GM19351 (cell line): Measurements from ENCODE around the gene OLFML2A.

Experiments used
- ATAC-seq: cut with Tn5 transposase; IDR thresholded peaks from one replicate; pipeline ENCODE4 v1.9.1; 2021; ENCODE audit warnings: mild to moderate bottlenecking, moderate library complexity; ENCODE audit not compliant: unreplicated experiment

Gene OLFML2A

DNA sequence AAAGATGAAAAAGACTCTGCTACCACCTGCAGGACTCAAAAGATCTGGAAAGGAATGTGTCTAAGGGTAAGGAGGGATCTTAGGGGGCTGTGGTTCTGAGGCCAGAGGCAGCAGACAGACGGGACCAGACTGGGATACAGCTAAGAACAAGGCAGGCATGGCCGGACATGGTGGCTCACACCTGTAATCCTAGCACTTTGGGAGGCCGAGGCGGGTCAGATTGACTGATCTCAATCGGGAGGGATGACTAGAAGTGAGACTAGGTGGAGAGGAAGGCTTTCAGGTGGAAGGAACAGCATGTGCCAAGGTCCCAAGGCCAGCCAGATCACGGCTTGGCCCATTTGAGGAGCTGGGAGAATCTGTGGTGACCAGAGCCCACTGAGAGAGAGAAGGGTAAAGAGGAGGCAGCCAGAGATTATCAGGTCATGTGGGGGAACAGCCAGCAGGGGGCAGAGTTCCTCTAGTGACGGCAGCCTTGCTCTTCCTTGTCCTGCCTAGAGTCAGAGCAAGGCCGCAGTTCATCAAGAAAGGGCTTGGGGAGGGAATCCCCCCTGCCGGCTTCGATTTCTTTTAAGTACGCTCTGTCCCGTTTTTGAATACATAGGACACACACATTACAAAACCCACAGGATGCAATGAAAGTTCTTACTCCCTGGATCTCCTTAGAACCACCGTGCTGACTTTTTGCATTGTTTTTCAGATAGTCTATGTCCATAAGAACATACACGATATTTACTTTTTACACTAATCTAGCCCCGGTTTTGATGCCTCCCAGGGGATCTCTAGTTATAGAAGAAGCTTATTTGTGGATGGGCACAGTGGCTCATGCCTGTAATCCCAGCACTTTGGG lies 2.6 kb upstream of the OLFML2A start:
- peak; percentile 37 for ATAC-seq

- no peak for ATAC-seq
These were observed 347 bp upstream of the OLFML2A start for GRCh38 chr9:124776618-124776953.

DNA sequence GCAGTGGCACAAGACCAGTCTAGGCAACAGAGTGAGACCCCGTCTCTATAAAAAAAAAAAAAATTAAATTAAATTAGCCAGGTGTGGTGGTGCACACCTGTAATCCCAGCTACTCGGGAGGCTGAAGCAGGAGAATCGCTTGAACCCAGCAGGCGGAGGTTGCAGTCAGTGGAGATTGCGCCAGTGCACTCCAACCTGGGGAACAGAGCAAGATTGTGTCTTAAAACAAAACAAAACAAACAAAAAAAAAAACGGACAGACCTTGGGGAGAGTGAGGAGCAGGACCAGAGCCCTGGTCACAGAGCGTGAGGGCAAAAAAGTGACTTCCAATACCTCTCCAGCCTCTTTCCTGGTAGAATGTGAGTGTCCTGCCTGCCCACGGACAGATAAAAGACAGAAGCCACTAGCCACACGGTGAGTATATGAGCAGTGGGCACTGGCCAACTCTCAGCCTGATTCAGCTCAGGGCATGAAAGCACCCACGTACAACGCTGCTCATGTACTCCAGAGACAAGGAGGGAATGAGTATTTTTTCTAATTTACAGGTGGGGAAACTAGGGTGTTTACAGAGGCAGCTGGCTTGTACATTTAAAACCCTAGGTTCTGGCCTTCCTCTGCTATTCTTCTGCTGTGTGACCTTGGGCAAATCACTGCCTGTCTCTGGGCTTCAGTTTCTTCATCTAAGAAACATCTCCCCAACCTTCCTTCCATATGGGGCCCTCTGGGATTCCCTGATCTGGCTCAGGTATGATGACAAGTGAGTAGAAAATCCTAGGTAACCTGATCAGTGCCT lies 1.8 kb downstream of the OLFML2A start:
- no peak for ATAC-seq

- no peak for ATAC-seq
These were observed 2.6 kb downstream of the OLFML2A start for GRCh38 chr9:124779368-124780059.

- no peak for ATAC-seq
These were observed 3.3 kb downstream of the OLFML2A start for GRCh38 chr9:124780060-124780756.

DNA sequence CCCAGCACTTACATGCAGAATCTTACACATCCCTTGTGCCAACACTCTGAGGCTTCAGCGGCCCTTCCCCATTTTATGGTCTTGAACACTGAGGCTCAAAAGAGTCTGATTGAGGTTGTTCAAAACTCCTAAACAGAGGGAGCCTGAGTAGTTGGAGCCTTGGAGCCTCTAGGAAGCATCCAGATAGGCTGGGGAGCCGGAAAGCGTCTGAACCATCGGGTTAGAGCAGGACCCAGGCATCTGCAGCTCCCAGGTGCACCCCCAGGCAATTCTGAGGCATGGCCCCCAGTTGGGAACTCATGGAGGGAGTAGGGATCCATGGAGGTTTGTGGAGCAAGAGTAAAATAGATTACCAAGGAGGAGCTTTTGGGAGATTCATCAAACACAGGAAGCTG lies 3.8 kb downstream of the OLFML2A start:
- ATAC-seq, result no peak

GRCh38 chr9:124781967-124782660 lies 5.2 kb downstream of the OLFML2A start:
- no peak for ATAC-seq

- ATAC-seq, result no peak
These were observed 6.0 kb downstream of the OLFML2A start for GRCh38 chr9:124782661-124783574.

DNA sequence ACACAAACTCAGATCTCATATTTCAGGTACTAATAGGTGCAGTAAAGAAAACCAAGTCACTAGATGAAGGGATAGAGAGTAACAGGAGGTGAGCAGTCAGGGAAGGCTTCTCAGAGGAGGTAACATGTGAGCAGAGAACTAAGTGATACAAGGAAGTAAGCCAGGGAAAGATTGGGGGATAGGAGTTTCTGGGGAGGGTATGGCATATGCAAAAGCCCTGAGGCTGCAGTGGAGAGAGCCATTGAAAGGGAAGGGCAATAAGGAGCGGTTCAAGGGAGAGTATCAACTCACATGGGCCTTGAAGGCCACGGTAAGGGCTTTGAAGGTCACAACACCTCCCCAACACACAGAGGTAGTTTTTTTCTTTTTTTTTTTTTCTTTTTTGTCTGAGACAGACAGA lies 6.9 kb downstream of the OLFML2A start:
- no peak for ATAC-seq

DNA sequence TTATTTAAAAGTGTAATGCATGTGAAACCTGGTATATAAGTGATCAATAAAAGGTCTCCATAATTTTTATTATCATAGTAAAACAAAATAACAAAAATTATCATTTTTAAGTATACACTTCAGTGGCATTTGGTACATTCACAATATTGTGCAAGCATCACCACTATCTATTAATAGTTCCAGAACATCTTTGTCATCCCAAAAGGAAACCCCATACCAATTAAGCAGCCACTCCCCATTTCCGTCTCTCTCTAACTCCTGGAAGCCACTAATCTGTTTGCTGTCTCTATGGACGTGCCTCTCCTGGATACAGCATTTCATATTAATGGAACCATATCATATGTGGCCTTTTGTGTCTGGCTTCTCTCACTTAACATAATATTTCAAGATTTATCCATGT lies 7.6 kb downstream of the OLFML2A start:
- ATAC-seq, result no peak

DNA sequence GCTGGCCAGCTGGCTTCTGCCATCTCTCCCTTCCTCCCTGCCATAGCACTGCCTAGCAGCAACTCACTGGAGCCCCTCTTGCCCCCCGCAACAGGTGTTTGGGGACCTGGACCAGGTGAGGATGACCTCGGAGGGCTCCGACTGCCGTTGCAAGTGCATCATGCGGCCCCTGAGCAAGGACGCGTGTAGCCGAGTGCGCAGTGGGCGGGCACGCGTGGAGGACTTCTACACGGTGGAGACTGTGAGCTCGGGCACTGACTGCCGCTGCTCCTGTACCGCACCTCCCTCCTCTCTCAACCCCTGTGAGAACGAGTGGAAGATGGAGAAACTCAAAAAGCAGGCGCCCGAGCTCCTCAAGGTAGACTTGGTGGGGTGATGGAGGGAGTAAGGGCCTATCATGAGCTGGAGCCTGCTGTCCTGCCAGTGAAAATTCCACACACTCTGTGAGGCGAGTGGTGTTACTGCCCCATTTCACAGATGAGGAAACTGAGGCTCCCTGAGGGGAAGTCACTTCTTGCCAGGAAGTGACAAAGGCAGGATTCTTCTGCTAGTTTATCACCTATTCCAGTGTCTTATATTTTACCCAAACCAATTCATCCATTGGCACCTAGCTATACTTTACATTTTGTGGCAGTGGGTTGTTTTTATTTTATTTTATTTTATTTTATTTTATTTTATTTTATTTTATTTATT lies 10.1 kb downstream of the OLFML2A start:
- ATAC-seq, result no peak

GRCh38 chr9:124788542-124789217 lies 11.7 kb downstream of the OLFML2A start:
- ATAC-seq, result no peak

DNA sequence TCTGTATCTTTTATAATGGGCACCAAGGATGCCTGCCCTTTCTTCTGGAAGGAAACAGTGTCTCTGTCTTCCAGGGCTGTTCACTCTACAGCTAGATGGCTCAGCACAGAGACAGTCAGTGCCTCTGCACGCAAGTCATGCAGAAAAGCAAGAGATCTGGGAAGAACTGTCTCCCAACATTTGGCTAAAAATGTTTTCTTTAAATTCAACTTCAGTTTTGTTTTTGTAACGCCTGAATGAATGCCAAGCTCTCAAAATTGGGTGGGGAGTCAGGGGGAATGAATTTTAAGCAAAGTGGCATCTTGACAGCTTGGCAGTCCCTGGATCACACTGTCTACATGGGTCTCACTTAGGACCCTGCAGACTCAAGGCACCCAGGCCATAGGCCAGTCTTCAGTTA lies 12.6 kb downstream of the OLFML2A start:
- no peak for ATAC-seq

DNA sequence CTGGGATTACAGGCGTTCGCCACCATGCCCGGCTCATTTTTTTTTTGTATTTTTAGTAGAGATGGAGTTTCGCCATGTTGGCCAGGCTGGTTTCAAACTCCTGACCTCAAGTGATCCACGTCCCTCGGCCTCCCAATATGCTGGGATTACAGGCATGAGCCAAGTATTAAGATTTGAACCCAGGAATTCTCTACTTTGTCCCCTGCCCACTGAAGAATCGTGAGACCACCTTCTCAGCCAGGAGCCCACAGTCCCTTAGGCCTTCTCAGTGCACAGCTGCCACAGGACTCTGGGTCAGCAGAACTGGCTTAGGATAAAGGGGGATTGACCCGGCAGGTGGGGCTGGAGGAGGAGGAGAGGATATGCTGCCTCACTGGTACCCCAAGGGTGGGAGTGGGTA lies 13.4 kb downstream of the OLFML2A start:
- no peak for ATAC-seq

- no peak for ATAC-seq
These were observed 14.0 kb downstream of the OLFML2A start for GRCh38 chr9:124790801-124791505.

DNA sequence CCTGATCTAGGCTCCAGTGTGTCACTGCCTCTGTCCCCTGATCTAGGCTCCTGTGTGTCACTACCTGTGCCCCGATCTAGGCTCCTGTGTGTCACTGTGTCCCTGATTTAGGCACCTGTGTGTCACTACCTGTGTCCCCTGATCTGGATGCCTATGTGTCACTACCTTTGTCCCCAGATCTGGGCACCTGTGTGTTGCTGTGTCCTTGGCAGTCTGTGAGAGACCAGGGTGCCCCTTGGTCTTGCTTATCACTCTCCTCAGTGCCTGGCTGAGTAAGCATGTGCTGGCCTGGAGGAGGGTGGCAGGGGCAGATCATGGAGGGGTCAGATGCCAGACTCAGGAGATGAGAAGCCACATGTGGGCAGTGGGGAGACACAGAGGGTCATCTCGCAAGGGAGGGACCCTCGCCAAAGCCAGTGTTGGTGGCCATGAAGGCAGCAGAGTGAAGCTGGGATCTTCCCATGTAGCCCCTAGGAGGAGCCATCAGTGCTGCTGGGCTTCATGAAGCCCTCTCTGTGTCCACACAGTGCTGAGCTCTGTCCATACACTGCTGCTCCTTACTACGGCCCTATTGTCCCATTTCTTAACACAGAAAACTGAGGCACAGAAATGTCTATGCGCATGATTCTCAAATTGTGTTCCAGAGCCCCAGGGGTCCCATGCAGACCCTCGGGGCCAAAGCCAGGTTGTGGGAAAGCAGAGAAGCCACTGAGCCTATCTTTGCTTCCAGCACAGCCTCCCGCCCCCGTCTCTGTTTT lies 15.5 kb downstream of the OLFML2A start:
- no peak for ATAC-seq

GRCh38 chr9:124793015-124793541 lies 16.1 kb downstream of the OLFML2A start:
- no peak for ATAC-seq
